Activated CD8-positive, alpha-beta memory T cell treated with anti-CD3 and anti-CD28 coated beads for 4 hours (primary cell): ENCODE data around the gene EEPD1.

Experiments
- DNase-seq, 2 donors: peaks; one replicate each; pipeline ENCODE4 v3.0.0-alpha.2; 2020; ENCODE audit warnings: low read depth in 2 of 2

EEPD1 gene

GRCh38 chr7:36190447-36191291, 37.6 kb downstream of the EEPD1 start:
- DNase-seq: no peak

- no peak for DNase-seq
Observed at GRCh38 chr7:36191292-36191920, 38.4 kb downstream of the EEPD1 start.

GRCh38 chr7:36192053-36192824, 39.2 kb downstream of the EEPD1 start:
- no peak for DNase-seq

- DNase-seq: no peak
Observed at GRCh38 chr7:36192877-36193276, 39.8 kb downstream of the EEPD1 start.

GRCh38 chr7:36198854-36199266, 45.8 kb downstream of the EEPD1 start:
- no peak for DNase-seq

- DNase-seq: no peak
Observed at GRCh38 chr7:36199329-36199728, 46.3 kb downstream of the EEPD1 start.

- no peak for DNase-seq
Observed at GRCh38 chr7:36201122-36201723, 48.2 kb downstream of the EEPD1 start.

GRCh38 chr7:36202398-36202797, 49.3 kb downstream of the EEPD1 start:
- no peak for DNase-seq

GRCh38 chr7:36203071-36203790, 50.2 kb downstream of the EEPD1 start:
- DNase-seq: no peak

- DNase-seq: no peak
Observed at GRCh38 chr7:36204044-36204663, 51.1 kb downstream of the EEPD1 start.

- DNase-seq: no peak
Observed at GRCh38 chr7:36204929-36205635, 52.0 kb downstream of the EEPD1 start.

- DNase-seq: no peak
Observed at GRCh38 chr7:36205803-36206202, 52.7 kb downstream of the EEPD1 start.

- DNase-seq: no peak
Observed at GRCh38 chr7:36207451-36208291, 54.6 kb downstream of the EEPD1 start.

GRCh38 chr7:36208426-36208825, 55.4 kb downstream of the EEPD1 start:
- no peak for DNase-seq

- no peak for DNase-seq
Observed at GRCh38 chr7:36208997-36209813, 56.2 kb downstream of the EEPD1 start.

- DNase-seq: no peak
Observed at GRCh38 chr7:36209814-36210183, 56.7 kb downstream of the EEPD1 start.

- DNase-seq: no peak
Observed at GRCh38 chr7:36210291-36210922, 57.4 kb downstream of the EEPD1 start.
